Heart left ventricle (tissue), 16 donors: ENCODE measurements around the gene DIDO1. TPM values are rescaled to one million over a fixed set of nuclear protein-coding genes. Genes with fewer than 3 reads are reported as not detected.
A peak's percentile ranks its signal among the peaks of the same experiment; 100 is the strongest.

ENCODE experiments used
- ATAC-seq, 4 donors: fragments of 200-7000 bp; cut with Tn5 transposase; one replicate each; pipeline ENCODE4 v1.9.1; 2020 to 2022; ENCODE audit warnings: moderate library complexity in 4 of 4, mild to moderate bottlenecking in 3 of 4, moderate number of reproducible peaks in 1 of 4
- DNase-seq, 5 donors: peaks; one replicate each; pipeline ENCODE4 v3.0.0-alpha.2; 2020
- H3K27ac ChIP-seq, 12 donors: fragments of 200-600 bp; sonication (generic) in 4 of 12; one replicate each; pipeline versions ENCODE4 v1.5.0 to v1.8.0; 2016 to 2022; ENCODE audit warnings: mild to moderate bottlenecking in 2 of 12
- H3K27me3 ChIP-seq, 9 donors: fragments of 200-600 bp; sonication (generic) in 2 of 9; one replicate each; pipeline versions ENCODE4 v1.5.1 to v1.8.0; 2016 to 2022; ENCODE audit warnings: mild to moderate bottlenecking in 3 of 9
- H3K36me3 ChIP-seq, 9 donors: fragments of 200-600 bp; sonication (generic) in 2 of 9; one replicate each; pipeline versions ENCODE4 v1.5.0 to v1.8.0; 2018 to 2022; ENCODE audit warnings: mild to moderate bottlenecking in 2 of 9
- H3K4me1 ChIP-seq, 12 donors: fragments of 200-600 bp; sonication (generic) in 4 of 12; one replicate each; pipeline versions ENCODE4 v1.5.0 to v1.8.0; 2016 to 2022; ENCODE audit warnings: mild to moderate bottlenecking in 3 of 12
- H3K4me3 ChIP-seq, 12 donors: fragments of 200-600 bp; sonication (generic) in 4 of 12; one replicate each; pipeline versions ENCODE4 v1.5.0 to v1.8.0; 2017 to 2022; ENCODE audit warnings: mild to moderate bottlenecking in 9 of 12, moderate library complexity in 4 of 12
- H3K9me3 ChIP-seq, 12 donors: fragments of 200-600 bp; sonication (generic) in 4 of 12; one replicate each; pipeline versions ENCODE4 v1.5.0 to v1.8.0; 2016 to 2022; ENCODE audit warnings: mild to moderate bottlenecking in 1 of 12
- CTCF ChIP-seq, 12 donors: fragments of 200-600 bp; sonication (generic) in 4 of 12; IDR thresholded peaks; one replicate each; pipeline versions ENCODE4 v1.5.0 to v1.8.0; 2018 to 2022; ENCODE audit warnings: antibody characterized with exemption in 12 of 12, mild to moderate bottlenecking in 5 of 12
- POLR2A ChIP-seq, 2 donors: fragments of 450-650 bp; IDR thresholded peaks; one replicate each; pipeline ENCODE4 v1.6.1; 2017; ENCODE audit warnings: antibody characterized with exemption in 2 of 2, mild to moderate bottlenecking in 2 of 2, moderate library complexity in 2 of 2
- WGBS, 4 donors: extraction: QIAGEN DNeasy Blood & Tissue Kit in 2 of 4; methylation state at CpG; one replicate each; pipeline versions ENCODE4 v1.1.5 to v1.1.7; 2013 to 2018; 5-methylcytosine and 5-hydroxymethylcytosine counted together
- intact Hi-C, 10 donors: fragments of 100-400 bp; cut with DNase I; formaldehyde crosslinking; loops; one replicate each; pipeline versions ENCODE4 v1.11.1 to v1.14.2; 2022
- polyA plus RNA-seq, 2 donors: library from polyadenylated mRNA; stranded (reverse); fragments of 200-250 nt; gene quantifications; one replicate each; pipeline ENCODE4 v1.2.3, GENCODE V29; 2013
- total RNA-seq, 9 donors: library from RNA; depleted of rRNA in 2 of 9; stranded (reverse); fragments of >200 nt in 2 of 9; fragmentation: NEBNext Ultra II Directional in 3 of 9; extraction: Animal tissue kit (Norgen Biotek cat#: 25700) in 3 of 9; gene quantifications; one replicate each; pipeline versions ENCODE4 v1.1.0 to v1.2.4, GENCODE V29; 2016 to 2023
- donor health status: ischemic (EF 13 %, LVEDD 7.1; RV severe dilation, severe dysfunction).
- donor health status: healthy with polysubstance abuse.
- donor health status: DM: no; HTN: yes; CAD: no.
- donor health status: DM: no; HTN: no; CAD: no.
- donor health status: ischemic (EF 25% LVEDD 6.9; RV normal size, moderate dysfunction).
- donor health status: ischemic (EF 25% LVEDD 5.7; RV mildly dilated, moderate dysfunction).
- donor health status: healthy.
- donor health status: DM: yes; HTN: yes; CAD: no.
- donor health status: ischemic (EF 35%, LVEDD 5.7; RV mildly dilated, moderate dysfunction).
- donor health status: nonischemic (EF 11% LVEDD 7.7; RV severe dilation, severe dysfunction).
- donor health status: DM: yes; HTN: yes; CAD: no.
- donor health status: PGD.
- donor health status: ischemic (EF 29% LVEDD 5.4; RV normal size, mild dysfunction).
- donor health status: nonischemic (EF 23%, LVEDD 6.1; RV moderate dilation, normal function).

Gene DIDO1
- total and polyA plus RNA-seq, 11 donors = 16.5 to 46.2 (median 38.4) TPM

DNA sequence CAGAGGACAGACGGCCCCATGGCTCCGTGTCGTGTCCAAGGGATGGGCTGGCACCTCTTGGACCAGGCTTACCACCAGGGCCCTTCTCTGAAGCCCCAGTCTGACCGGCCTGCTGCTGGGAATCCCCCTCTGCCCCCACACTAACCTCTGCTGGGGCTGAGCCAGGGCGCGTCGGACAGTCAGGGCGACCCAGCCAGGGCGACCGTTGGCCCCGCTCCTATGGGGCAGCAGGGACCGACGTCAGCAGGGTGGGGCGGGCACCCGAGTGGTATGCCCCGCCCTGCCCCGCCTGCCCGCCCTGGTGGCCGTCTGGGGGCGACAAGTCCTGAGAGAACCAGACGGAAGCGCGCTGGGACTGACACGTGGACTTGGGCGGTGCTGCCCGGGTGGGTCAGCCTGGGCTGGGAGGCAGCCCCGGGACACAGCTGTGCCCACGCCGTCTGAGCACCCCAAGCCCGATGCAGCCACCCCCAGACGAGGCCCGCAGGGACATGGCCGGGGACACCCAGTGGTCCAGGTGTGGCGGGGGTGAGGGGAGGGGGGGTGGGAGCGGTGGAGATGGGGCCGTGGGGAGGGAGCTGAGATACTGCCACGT, 26.2 kb upstream of the DIDO1 start, which contains the start of gene SLC17A9:
SLC17A9 (plus strand) TSS at position 337 of the 595 bp plus-strand sequence; CDS start at position 459, 122 bp downstream.
- H3K27ac ChIP-seq = peak within 1 kb of the TSS in 11 of 12 donors; percentile 43 to 95 (median 78)
- intact Hi-C loops = no loop called here
- ATAC-seq = peak in 3 of 4 donors; percentile 41 to 51 (median 47)

DNA sequence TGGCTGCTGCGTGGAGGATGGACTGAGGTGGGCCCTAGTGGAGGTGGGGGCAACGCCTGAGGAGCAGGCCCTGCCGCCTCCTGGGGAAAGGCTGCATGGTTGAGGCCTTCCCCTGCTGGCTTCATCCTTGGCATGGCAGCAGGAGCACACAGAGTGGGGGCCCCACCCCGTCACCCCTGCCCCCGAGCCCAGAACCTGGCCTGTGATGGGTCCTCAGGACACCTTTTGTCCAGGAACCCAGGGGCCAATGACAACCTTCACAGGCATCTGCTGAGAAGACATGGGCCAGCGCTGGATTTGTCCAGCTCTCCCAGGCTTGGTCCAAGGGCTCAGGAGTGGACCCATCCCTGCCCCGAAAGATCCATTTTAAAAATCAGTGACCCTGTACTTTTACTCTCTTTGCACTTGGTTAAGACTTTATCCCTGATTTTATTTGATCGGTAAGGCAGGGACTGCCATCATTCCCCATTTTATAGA, 25.6 kb upstream of the DIDO1 start:
- H3K36me3 ChIP-seq = peaks cover 0 to 37% (median 27%) of the 10 kb centered on the region in 9 donors
- DNase-seq (no peak), ATAC-seq (no peak)
- WGBS, 4 donors = 92 to 96% (median 94%) methylated on average over 7 to 8 of the region's 8 CpGs
- H3K9me3 ChIP-seq = peaks cover 0 to 5% (median 0%) of the 10 kb centered on the region in 12 donors
- peaks cover 3 to 48% (median 31%) of the 10 kb centered on the region in 12 donors for H3K4me1 ChIP-seq
- intact Hi-C loops = no loop called here
- TF ChIP-seq CTCF (IDR thresholded peaks at IDR 0.05) = no peak
- no peak for TF ChIP-seq POLR2A (IDR thresholded peaks at IDR 0.05)
- peak overlapping the region in 7 of 12 donors; percentile 13 to 52 (median 40) for H3K4me3 ChIP-seq
- peak overlapping the region in 1 of 12 donors; percentile 95 for H3K27ac ChIP-seq
- no peaks in the 10 kb centered on the region for H3K27me3 ChIP-seq

More for the DNA sequence above, 26.2 kb upstream of the DIDO1 start, which contains the start of gene SLC17A9:
- peaks cover 0 to 32% (median 23%) of the 10 kb centered on the region in 9 donors for H3K36me3 ChIP-seq
- H3K4me3 ChIP-seq = peak within 1 kb of the TSS in 10 of 12 donors; percentile 14 to 52 (median 39)
- H3K4me1 ChIP-seq = peaks cover 3 to 43% (median 26%) of the 10 kb centered on the region in 12 donors
- peak; percentile 54 to 88 (median 81) for DNase-seq
- WGBS, 4 donors = 19 to 29% (median 24%) methylated on average over 14 to 37 of the region's 37 CpGs
- H3K27me3 ChIP-seq = no peaks in the 10 kb centered on the region
- TF ChIP-seq POLR2A (IDR thresholded peaks at IDR 0.05) (no peak), CTCF (IDR thresholded peaks at IDR 0.05) (no peak)
- H3K9me3 ChIP-seq = peaks cover 0 to 5% (median 0%) of the 10 kb centered on the region in 12 donors

GRCh38 chr20:62951143-62951895, 25.0 kb upstream of the DIDO1 start:
- TF ChIP-seq POLR2A (IDR thresholded peaks at IDR 0.05) (no peak), CTCF (IDR thresholded peaks at IDR 0.05) (no peak)
- H3K27ac ChIP-seq = no peak overlapping the region
- no peaks in the 10 kb centered on the region for H3K27me3 ChIP-seq
- peaks cover 0 to 43% (median 33%) of the 10 kb centered on the region in 9 donors for H3K36me3 ChIP-seq
- 88 to 92% (median 92%) methylated on average over 11 of the region's 11 CpGs for WGBS, 4 donors
- H3K4me1 ChIP-seq = peaks cover 3 to 54% (median 36%) of the 10 kb centered on the region in 12 donors
- H3K9me3 ChIP-seq = peaks cover 0 to 5% (median 0%) of the 10 kb centered on the region in 12 donors
- no peak overlapping the region for H3K4me3 ChIP-seq
- intact Hi-C loops = no loop called here
- DNase-seq (no peak), ATAC-seq (no peak)

GRCh38 chr20:62950741-62951140, 24.4 kb upstream of the DIDO1 start:
- no peaks in the 10 kb centered on the region for H3K27me3 ChIP-seq
- 87 to 95% (median 93%) methylated on average over 7 to 8 of the region's 8 CpGs for WGBS, 4 donors
- H3K27ac ChIP-seq = no peak overlapping the region
- no peak overlapping the region for H3K4me3 ChIP-seq
- no peak for TF ChIP-seq POLR2A (IDR thresholded peaks at IDR 0.05)
- no peak for TF ChIP-seq CTCF (IDR thresholded peaks at IDR 0.05)
- peaks cover 0 to 49% (median 39%) of the 10 kb centered on the region in 9 donors for H3K36me3 ChIP-seq
- intact Hi-C loops = no loop called here
- ATAC-seq = no peak
- peaks cover 3 to 52% (median 36%) of the 10 kb centered on the region in 12 donors for H3K4me1 ChIP-seq
- H3K9me3 ChIP-seq = peaks cover 0 to 5% (median 0%) of the 10 kb centered on the region in 12 donors
- DNase-seq = no peak
